Iris pigment epithelial cell (primary cell): ENCODE data around the gene UBA52.
A peak's percentile ranks its signal among the peaks of the same experiment; 100 is the strongest.
"Not testable (repeated sequence)": the region's sequence is repeated elsewhere in the genome, so short reads cannot be mapped to it uniquely, and the experiment has no call there.

Source experiments
- DNase-seq: peaks from one replicate; pipeline ENCODE4 v3.0.0-alpha.2; 2011; ENCODE audit warnings: low read depth

Gene UBA52

GRCh38 chr19:18557411-18558201, 14.1 kb upstream of the UBA52 start, which contains the start of gene KXD1:
KXD1 (plus strand) TSS chr19:18557870; CDS start chr19:18562057, 4,187 bp downstream.
- DNase-seq = peak; percentile 99

GRCh38 chr19:18558202-18558555, 13.5 kb upstream of the UBA52 start:
- no peak for DNase-seq

- DNase-seq = no peak
Observed at GRCh38 chr19:18558604-18559003, 13.1 kb upstream of the UBA52 start.

GRCh38 chr19:18559685-18560084, 12.0 kb upstream of the UBA52 start:
- no peak for DNase-seq

GRCh38 chr19:18562086-18562485, 9.6 kb upstream of the UBA52 start:
- peak; percentile 64 for DNase-seq

- no peak for DNase-seq
Observed at GRCh38 chr19:18566953-18567352, 4.7 kb upstream of the UBA52 start.

GRCh38 chr19:18568367-18568766, 3.3 kb upstream of the UBA52 start:
- DNase-seq = no peak

- DNase-seq = no peak
Observed at GRCh38 chr19:18574691-18575291, 3.1 kb downstream of the UBA52 start.

- DNase-seq = no peak
Observed at GRCh38 chr19:18576383-18576782, 4.7 kb downstream of the UBA52 start.

GRCh38 chr19:18577365-18577914, 5.8 kb downstream of the UBA52 start:
- no peak for DNase-seq

- no peak for DNase-seq
Observed at GRCh38 chr19:18580311-18580710, 8.7 kb downstream of the UBA52 start.

GRCh38 chr19:18586306-18586705, 14.6 kb downstream of the UBA52 start:
- DNase-seq = no peak

- DNase-seq = no peak
Observed at GRCh38 chr19:18587561-18587960, 15.9 kb downstream of the UBA52 start.

- DNase-seq = no peak
Observed at GRCh38 chr19:18587962-18588610, 16.4 kb downstream of the UBA52 start.

GRCh38 chr19:18588611-18589379, 17.1 kb downstream of the UBA52 start, which contains the start of gene REX1BD:
REX1BD (plus strand) TSS chr19:18588798; CDS start chr19:18588802, 4 bp downstream.
- DNase-seq = peak; percentile 75

- peak; percentile 83 for DNase-seq
Observed at GRCh38 chr19:18589380-18590272, 18.0 kb downstream of the UBA52 start.

- peak; percentile 84 for DNase-seq
Observed at GRCh38 chr19:18590273-18591272, 18.9 kb downstream of the UBA52 start.

- no peak for DNase-seq
Observed at GRCh38 chr19:18591735-18592385, 20.2 kb downstream of the UBA52 start.

GRCh38 chr19:18592732-18593131, 21.1 kb downstream of the UBA52 start:
- not testable (repeated sequence) for DNase-seq
